GM21423 (cell line): Measurements from ENCODE around the gene HYCC1.
"Not testable (repeated sequence)": the region's sequence is repeated elsewhere in the genome, so short reads cannot be mapped to it uniquely, and the experiment has no call there.

Experiments
- ATAC-seq: cut with Tn5 transposase; IDR thresholded peaks from one replicate; pipeline ENCODE4 v1.9.1; 2021; ENCODE audit warnings: mild to moderate bottlenecking, moderate library complexity; ENCODE audit not compliant: unreplicated experiment

HYCC1 gene

GRCh38 chr7:22989643-22990587, 24.0 kb downstream of the HYCC1 start:
- no peak for ATAC-seq

GRCh38 chr7:22985436-22985835, 28.5 kb downstream of the HYCC1 start:
- ATAC-seq: no peak

GRCh38 chr7:22983257-22983855, 30.6 kb downstream of the HYCC1 start:
- no peak for ATAC-seq

- no peak for ATAC-seq
Observed at GRCh38 chr7:22980422-22980821, 33.5 kb downstream of the HYCC1 start.

GRCh38 chr7:22979861-22980260, 34.1 kb downstream of the HYCC1 start:
- ATAC-seq: no peak

- ATAC-seq: no peak
Observed at GRCh38 chr7:22979251-22979650, 34.7 kb downstream of the HYCC1 start.

GRCh38 chr7:22974636-22975035, 39.3 kb downstream of the HYCC1 start:
- ATAC-seq: not testable (repeated sequence)

GRCh38 chr7:22972207-22972606, 41.7 kb downstream of the HYCC1 start:
- no peak for ATAC-seq

- ATAC-seq: no peak
Observed at GRCh38 chr7:22969010-22969431, 44.9 kb downstream of the HYCC1 start.
